HG03558 (cell line): Measurements from ENCODE around the gene FLYWCH2.
"Not testable (repeated sequence)": the region's sequence is repeated elsewhere in the genome, so short reads cannot be mapped to it uniquely, and the experiment has no call there.

Source experiments
- ATAC-seq: cut with Tn5 transposase; IDR thresholded peaks from one replicate; pipeline ENCODE4 v1.9.1; 2021; ENCODE audit warnings: moderate number of reproducible peaks; ENCODE audit not compliant: unreplicated experiment; ENCODE audit errors: extremely low read depth

Gene FLYWCH2

DNA sequence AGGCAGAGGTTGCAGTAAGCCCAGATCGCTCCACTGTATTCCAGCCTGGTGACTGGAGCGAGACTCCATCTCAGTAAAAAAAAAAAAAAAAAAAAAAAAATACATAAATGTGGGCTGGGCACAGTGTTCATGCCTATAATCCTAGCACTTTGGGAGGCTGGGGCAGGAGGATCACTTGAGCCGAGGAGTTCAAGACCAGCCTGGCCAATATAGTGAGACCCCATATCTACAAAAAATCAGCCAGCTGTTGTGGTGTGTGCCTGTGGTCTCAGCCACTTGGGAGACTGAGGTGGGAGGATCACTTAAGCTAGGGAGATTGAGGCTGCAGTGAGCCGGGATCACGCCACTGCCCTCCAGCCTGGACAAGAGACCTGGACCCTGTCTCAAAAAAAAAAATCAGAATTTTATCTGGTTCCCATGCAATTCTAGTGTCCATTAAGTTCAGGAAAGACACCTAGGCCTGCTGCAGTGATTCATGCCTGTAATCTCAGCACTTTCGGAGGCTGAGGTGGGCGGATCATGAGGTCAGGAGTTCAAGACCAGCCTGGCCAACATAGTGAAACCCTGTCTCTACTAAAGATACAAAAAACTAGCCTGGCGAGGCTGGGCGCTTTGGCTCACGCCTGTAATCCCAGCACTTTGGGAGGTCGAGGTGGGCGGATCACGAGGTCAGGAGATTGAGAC lies 48.4 kb downstream of the FLYWCH2 start:
- ATAC-seq: not testable (repeated sequence)

DNA sequence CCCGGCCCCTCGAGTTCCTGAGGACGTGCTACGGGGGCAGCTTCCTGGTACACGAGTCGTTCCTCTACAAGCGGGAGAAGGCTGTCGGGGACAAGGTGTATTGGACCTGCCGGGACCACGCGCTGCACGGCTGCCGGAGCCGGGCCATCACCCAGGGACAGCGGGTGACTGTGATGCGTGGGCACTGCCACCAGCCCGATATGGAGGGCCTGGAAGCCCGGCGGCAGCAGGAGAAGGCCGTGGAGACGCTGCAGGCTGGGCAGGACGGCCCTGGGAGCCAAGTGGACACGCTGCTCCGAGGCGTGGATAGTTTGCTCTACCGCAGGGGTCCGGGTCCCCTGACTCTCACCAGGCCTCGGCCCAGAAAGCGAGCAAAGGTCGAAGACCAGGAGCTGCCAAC lies 50.1 kb downstream of the FLYWCH2 start:
- no peak for ATAC-seq

DNA sequence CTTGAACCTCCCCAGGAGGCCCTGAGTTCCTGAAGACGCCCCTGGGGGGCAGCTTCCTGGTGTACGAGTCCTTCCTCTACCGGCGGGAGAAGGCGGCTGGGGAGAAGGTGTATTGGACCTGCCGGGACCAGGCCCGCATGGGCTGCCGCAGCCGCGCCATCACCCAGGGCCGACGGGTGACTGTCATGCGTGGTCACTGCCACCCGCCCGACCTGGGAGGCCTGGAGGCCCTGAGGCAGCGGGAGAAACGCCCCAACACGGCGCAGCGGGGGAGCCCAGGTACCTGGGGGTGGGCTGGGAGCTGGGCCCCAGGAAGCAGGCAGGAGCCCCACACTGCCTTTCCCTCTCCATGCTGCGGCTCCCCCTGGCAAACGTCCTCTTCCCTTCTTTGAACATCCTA lies 50.7 kb downstream of the FLYWCH2 start:
- ATAC-seq: no peak

DNA sequence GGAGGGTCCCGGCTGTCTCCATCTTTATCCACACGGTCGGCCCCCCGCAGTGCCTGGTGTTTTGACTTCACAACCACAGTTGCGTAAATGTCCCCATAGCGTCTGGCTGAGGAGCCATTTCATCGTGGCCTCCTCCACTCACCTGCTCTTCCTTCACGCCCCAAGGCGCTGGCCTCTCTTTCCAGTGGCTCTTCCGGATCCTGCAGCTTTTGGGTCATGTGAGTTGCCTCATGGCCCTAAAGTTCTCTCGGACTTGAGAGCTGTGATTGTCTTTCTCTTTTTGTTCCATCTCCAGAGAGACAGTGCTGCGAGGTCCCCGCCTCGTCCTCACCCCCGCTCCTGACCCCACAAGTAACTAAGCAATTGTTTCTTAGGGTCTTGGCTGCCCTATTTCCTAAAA lies 51.4 kb downstream of the FLYWCH2 start:
- ATAC-seq: no peak

DNA sequence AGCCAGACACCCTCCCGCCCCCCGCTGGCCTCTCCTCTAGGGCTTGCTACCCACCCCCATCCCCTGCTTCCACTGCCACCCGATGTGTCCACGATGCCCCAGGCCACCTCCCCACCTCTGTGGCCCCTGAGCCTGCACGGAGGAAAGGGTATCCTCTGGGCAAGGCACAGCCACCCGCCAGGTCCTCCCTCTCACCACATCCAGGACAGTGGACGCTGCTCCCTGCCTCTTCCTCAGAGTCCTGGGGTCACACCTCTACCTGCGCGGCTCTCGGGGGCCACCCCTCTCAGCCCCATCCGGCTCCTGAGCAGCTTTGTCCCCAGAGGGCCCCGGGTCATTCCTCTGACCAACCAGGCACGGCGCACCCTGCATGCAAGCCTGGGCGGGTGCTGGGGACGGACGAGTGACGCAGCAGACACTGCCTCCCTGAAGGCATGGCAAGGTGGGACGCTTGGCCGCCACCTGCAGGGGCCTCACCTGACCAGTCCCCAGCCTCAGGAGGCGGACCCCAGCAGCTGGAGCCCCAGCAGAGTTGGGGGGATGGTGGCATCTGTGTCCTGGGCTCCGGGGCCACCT lies 53.5 kb downstream of the FLYWCH2 start:
- ATAC-seq: no peak

DNA sequence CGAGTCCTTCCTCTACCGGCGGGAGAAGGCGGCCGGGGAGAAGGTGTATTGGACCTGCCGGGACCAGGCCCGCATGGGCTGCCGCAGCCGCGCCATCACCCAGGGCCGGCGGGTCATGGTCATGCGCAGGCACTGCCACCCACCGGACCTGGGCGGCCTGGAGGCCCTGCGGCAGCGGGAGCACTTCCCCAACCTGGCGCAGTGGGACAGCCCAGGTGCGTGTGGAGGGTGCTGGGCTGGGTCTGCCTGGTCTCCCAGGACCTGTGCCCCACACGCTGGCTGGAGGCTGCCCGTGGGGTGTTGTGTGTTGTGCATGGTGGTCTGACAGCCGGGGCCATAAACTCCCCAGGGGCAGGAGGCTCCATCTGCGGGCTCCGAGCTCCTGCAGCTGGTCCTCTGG lies 54.2 kb downstream of the FLYWCH2 start:
- ATAC-seq: no peak

DNA sequence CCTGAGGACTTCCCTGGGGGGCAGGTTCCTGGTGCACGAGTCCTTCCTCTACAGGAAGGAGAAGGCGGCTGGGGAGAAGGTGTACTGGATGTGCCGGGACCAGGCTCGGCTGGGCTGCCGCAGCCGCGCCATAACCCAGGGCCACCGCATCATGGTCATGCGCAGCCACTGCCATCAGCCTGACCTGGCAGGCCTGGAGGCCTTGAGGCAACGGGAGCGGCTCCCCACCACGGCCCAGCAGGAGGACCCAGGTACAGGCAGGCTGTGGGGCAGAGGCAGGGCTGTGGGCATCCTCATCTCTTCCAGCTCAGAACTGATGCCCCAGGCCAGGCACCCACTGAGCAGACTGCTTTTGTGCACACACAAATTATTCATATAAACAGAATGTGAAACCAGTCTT lies 55.2 kb downstream of the FLYWCH2 start:
- ATAC-seq: no peak

DNA sequence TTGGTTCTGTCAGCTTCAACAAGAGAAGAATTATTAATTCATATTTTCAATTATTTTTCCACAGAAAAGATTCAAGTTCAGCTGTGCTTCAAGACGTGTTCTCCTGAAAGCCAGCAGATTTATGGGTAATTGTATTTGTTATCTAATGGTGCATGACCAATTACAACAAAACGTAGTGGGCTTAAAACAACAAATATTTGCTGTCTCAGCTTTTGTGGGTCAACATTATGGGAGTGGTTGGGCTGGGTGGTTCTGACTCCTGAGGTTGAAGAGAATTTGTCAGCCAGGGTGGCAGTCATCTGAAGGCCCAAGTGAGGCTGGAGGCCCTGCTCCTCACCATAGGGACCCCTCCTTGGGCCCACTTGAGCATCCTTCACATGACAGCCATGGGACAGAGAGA lies 57.0 kb downstream of the FLYWCH2 start:
- ATAC-seq: no peak

DNA sequence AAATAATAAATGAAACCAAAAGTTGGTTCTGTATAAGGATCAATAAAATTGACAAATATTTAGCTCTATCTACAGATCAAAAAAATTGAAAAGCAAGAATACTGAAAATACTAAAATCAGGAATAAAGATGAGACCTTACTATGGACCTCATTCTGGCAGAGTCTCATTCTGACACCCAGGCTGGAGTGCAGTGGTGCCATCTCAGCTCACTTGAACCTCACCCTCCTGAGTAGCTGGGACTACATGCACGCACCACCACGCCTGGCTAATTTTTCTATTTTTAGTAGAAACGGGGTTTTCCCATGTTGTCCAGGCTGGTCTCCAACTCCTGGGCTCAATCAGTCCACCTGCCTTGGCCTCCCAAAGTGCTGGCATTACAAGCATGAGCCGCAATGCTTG lies 59.0 kb downstream of the FLYWCH2 start:
- no peak for ATAC-seq

DNA sequence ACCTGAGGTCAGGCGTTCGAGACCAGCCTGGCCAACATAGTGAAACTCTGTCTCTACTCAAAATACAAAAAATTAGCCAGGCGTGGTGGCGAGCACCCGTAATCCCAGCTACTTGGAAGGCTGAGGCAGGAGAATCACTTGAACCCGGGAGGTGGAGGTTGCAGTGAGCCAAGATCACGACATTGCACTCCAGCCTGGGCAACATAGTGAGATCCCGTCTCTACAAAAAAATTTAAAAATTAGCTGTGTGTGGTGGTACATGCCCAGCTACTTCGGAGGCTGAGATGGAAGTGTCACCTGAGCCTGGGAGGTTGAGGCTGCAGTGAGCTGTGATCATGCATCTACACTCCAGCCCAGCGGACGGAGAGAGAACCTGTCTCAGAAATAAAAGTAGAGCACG lies 60.7 kb downstream of the FLYWCH2 start:
- ATAC-seq: not testable (repeated sequence)

DNA sequence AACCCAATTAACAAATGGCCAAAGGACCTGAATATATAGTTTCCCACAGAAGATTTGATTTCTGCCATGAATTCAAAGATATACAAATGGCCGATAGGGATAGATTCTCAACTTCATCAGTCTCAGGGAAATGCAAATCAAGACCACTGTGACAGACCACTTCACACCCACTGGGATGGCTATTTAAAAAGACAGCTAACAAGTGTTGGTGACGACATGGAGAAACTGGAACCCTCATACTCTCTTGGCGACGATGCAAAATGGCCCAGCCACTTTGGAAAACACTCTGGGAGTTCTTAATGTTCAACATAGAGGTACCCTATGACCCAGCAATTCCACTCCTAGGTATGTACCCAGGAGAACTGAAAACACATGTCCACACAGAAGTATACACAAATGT lies 63.6 kb downstream of the FLYWCH2 start:
- ATAC-seq: no peak
